SK-N-MC (cell line): ENCODE data around the gene ZNF662.

ENCODE experiments used
- EZH2 ChIP-seq: fragments of 200-600 bp; sonication (generic); IDR thresholded peaks from one replicate; pipeline ENCODE4 v1.6.1; 2017; ENCODE audit warnings: antibody characterized with exemption
- POLR2AphosphoS5 ChIP-seq: IDR thresholded peaks from 2 replicates; pipeline ENCODE4 v1.6.1; 2012; ENCODE audit warnings: mild to moderate bottlenecking, low read depth, low read length, borderline replicate concordance

GRCh38 chr3:42935472-42935871 is 29.5 kb downstream of the ZNF662 start:
- no peak for TF ChIP-seq POLR2AphosphoS5
- no peak for TF ChIP-seq EZH2
